Osteocyte (in vitro differentiated cells): Measurements from ENCODE around the gene JPH3. TPM values are rescaled to one million over a fixed set of nuclear protein-coding genes. Genes with fewer than 3 reads are reported as not detected.
A peak's percentile ranks its signal among the peaks of the same experiment; 100 is the strongest.

Experiments used
- DNase-seq: peaks from one replicate; pipeline ENCODE4 v3.0.0; 2021; ENCODE audit warnings: mixed read lengths; ENCODE audit not compliant: unreplicated experiment; ENCODE audit errors: extremely low spot score
- H3K27ac Mint-ChIP-seq: one replicate; pipeline ENCODE4 v1.8.0; 2021; ENCODE audit warnings: mild to moderate bottlenecking, mixed read lengths; ENCODE audit not compliant: unreplicated experiment
- H3K27me3 Mint-ChIP-seq: one replicate; pipeline ENCODE4 v1.8.0; 2021; ENCODE audit warnings: mixed read lengths; ENCODE audit not compliant: unreplicated experiment
- H3K36me3 Mint-ChIP-seq: one replicate; pipeline ENCODE4 v1.8.0; 2021; ENCODE audit warnings: mixed read lengths; ENCODE audit not compliant: unreplicated experiment
- H3K4me1 Mint-ChIP-seq: one replicate; pipeline ENCODE4 v1.8.0; 2021; ENCODE audit warnings: mixed read lengths; ENCODE audit not compliant: unreplicated experiment
- H3K4me3 Mint-ChIP-seq: one replicate; pipeline ENCODE4 v1.8.0; 2021; ENCODE audit warnings: mild to moderate bottlenecking, moderate library complexity, mixed read lengths; ENCODE audit not compliant: unreplicated experiment
- H3K9me3 Mint-ChIP-seq: one replicate; pipeline ENCODE4 v1.8.0; 2021; ENCODE audit warnings: mixed read lengths; ENCODE audit not compliant: unreplicated experiment
- long read RNA-seq: library from polyadenylated mRNA; unstranded; transcript quantifications from one replicate; pipeline ENCODE4 v2.0.0, GENCODE V29; 2021
- total RNA-seq: library from RNA; stranded (reverse); gene quantifications from 2 replicates; pipeline ENCODE4 v1.2.1, GENCODE V29; 2021
- TF ChIP-seq, protein P1 (sequence below): fragments of 200-600 bp; sonication (generic); IDR thresholded peaks from 2 replicates; pipeline ENCODE4 v1.5.0; 2021; ENCODE audit warnings: antibody characterized with exemption, mild to moderate bottlenecking, moderate library complexity

The JPH3 gene
- total RNA-seq = 2.6 and 3.1 TPM in 2 replicates
- long read RNA-seq = 0 reads

DNA sequence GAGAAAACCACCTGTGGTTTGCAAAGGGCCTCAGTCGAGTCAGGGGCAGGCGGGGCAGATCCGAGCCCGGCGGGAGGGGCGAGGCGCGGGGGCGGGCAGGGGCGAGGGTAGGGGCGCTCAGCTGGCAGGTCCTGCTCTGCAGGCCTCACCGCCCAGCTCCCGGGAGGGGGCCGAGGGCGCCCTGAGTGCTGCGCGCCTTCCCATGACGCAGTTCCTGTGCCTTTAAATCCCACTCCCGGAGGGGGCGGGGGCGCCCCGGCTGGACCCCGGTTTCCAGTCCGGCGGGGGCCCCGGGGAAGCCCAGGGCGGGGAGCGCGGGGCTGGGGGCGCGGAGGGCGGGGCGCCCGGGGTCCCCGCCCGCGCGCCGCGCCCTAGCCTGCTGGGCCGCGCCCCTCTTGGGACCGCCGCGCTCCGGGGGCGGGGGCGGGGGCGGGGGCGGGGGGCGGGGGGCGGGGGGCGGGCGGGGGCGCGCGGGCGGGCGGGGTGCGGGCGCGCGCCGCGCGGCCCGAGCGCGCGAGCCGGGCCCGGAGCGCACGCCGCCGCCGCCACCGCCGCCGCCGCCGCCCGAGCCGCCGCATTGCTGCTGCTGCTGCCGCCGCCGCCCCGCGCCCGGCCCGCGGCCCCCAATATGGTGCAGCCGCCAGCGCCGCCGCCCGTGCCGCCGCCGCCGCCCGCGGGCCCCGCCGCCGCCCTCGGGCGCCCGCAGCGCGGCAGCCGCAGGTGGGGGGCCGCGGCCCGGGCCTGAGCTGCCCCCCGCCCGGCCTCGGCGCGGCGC lies at the start of gene JPH3:
TSS of gene JPH3 (plus strand) at position 508 of the 775 bp plus-strand sequence. CDS start 639 bp downstream, outside the sequence.
- DNase-seq = no peak
- TF ChIP-seq, protein P1, sequence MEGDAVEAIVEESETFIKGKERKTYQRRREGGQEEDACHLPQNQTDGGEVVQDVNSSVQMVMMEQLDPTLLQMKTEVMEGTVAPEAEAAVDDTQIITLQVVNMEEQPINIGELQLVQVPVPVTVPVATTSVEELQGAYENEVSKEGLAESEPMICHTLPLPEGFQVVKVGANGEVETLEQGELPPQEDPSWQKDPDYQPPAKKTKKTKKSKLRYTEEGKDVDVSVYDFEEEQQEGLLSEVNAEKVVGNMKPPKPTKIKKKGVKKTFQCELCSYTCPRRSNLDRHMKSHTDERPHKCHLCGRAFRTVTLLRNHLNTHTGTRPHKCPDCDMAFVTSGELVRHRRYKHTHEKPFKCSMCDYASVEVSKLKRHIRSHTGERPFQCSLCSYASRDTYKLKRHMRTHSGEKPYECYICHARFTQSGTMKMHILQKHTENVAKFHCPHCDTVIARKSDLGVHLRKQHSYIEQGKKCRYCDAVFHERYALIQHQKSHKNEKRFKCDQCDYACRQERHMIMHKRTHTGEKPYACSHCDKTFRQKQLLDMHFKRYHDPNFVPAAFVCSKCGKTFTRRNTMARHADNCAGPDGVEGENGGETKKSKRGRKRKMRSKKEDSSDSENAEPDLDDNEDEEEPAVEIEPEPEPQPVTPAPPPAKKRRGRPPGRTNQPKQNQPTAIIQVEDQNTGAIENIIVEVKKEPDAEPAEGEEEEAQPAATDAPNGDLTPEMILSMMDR = no peak
- no peaks in the 10 kb centered on the region for H3K9me3 Mint-ChIP-seq
- H3K4me1 Mint-ChIP-seq = peaks cover 17% of the 10 kb centered on the region
- peak within 1 kb of the TSS; percentile 72 for H3K4me3 Mint-ChIP-seq
- H3K36me3 Mint-ChIP-seq = no peaks in the 10 kb centered on the region
- H3K27ac Mint-ChIP-seq = peak within 1 kb of the TSS; percentile 41
- peaks cover 72% of the 10 kb centered on the region for H3K27me3 Mint-ChIP-seq

DNA sequence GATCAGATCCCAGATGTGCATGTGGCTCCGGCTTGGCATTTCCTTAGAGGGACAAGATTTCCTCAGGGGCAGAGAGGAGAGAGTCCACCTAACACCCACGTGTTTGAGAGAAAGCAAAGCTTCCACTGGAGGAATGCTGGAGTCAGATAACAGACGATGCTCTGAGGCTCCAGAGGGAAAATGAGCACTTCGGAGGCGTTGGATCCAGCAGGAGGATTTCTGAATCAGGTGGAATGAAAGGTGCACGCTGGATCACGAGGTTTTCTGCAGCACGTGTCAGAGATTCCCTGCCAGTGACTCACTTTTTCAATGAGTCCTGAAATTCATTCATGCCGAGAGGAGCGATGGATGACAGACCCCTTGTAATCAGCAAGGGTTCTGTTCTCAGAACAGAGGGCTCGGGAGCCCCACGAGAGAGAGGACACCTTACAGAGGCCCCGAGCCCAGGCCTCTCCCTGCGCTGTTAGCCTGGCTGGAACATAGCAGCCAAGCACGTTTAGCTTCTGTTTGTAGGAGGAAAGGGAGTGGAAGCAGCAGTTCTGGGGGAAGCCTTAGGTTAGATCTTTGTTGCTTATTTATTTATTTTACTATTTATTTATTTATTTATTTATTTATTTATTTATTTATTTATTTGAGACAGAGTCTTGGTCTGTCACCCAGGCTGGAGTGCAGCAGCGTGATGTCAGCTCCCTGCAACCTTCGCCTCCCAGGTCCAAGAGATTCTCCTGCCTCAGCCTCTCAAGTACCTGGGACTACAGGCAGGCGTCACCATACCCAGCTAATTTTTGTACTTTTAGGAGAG lies 49.3 kb upstream of the JPH3 start:
- no peak overlapping the region for H3K4me3 Mint-ChIP-seq
- H3K27me3 Mint-ChIP-seq = peaks cover 11% of the 10 kb centered on the region
- TF ChIP-seq, protein P1 = no peak
- no peak overlapping the region for H3K27ac Mint-ChIP-seq
- DNase-seq = no peak
- H3K36me3 Mint-ChIP-seq = no peaks in the 10 kb centered on the region
- H3K9me3 Mint-ChIP-seq = no peaks in the 10 kb centered on the region
- peaks cover 32% of the 10 kb centered on the region for H3K4me1 Mint-ChIP-seq

DNA sequence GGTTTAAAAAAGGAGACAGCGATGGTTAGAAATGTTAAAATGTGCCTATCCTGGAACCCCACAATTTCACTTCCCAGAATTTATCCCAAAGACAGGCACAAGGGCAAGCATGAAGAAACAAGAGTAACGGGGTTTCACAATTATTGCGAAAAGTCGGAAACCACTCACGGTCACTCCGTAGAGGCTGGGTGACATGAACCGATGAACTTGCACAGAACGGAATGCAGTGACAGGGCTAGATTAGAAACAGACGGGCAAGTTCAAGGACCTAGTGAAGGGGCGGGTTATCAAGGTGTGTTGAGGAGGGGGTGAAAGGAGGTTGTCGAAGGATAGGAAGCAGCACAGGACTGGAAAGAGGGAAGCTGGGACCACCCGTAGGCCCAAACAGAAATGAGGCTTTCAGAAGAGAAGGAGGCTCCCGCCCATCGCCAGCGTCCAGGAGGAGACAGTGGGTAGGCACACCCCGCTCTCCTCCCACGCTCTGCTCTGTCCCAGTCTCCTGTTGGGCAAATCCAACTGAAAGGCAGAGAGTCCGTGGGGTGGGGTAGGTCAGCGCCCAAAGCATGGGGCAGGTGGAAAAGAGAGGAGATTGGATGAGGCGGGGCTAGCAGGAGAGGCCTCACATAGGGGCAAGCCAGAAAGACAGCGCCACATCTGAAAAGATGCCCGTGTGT lies 47.4 kb upstream of the JPH3 start:
- H3K4me3 Mint-ChIP-seq = no peak overlapping the region
- TF ChIP-seq, protein P1 = no peak
- peaks cover 8% of the 10 kb centered on the region for H3K27me3 Mint-ChIP-seq
- H3K27ac Mint-ChIP-seq = no peak overlapping the region
- DNase-seq = no peak
- H3K36me3 Mint-ChIP-seq = no peaks in the 10 kb centered on the region
- H3K4me1 Mint-ChIP-seq = peaks cover 38% of the 10 kb centered on the region
- H3K9me3 Mint-ChIP-seq = no peaks in the 10 kb centered on the region

DNA sequence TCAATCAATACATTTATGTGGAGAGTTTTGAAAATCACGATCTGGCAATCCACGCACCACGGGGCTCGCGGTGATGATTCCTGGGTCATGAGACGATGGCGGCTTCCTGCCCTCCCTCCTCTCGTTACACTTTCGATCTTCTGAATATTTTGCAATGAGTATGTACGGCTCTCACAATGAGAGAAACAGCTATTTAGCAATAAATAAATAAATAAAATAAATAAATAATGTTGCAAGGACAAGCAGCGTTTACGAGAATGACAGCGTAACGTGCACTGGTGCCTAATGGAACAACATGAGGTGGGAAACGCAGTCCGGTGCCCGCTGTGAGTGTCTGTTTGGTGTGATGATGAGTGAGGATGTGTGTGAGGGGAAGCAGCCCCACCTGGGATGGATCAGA lies 46.7 kb upstream of the JPH3 start:
- Mint-ChIP-seq H3K27me3 (peaks cover 6% of the 10 kb centered on the region), H3K36me3 (no peaks in the 10 kb centered on the region), H3K4me3 (no peak overlapping the region), H3K27ac (no peak overlapping the region), H3K9me3 (no peaks in the 10 kb centered on the region), H3K4me1 (peaks cover 38% of the 10 kb centered on the region)
- TF ChIP-seq, protein P1 = no peak
- no peak for DNase-seq
